HG02623 (cell line): ENCODE data around the gene FAM234A.

Experiments used
- ATAC-seq: cut with Tn5 transposase; IDR thresholded peaks from one replicate; pipeline ENCODE4 v1.9.1; 2021; ENCODE audit warnings: moderate library complexity; ENCODE audit not compliant: unreplicated experiment

Gene FAM234A

GRCh38 chr16:293043-293775 lies 58.6 kb downstream of the FAM234A start:
- ATAC-seq = no peak

GRCh38 chr16:296276-296675 lies 61.7 kb downstream of the FAM234A start:
- no peak for ATAC-seq

GRCh38 chr16:296806-297510 lies 62.3 kb downstream of the FAM234A start:
- no peak for ATAC-seq

GRCh38 chr16:297832-298231 lies 63.2 kb downstream of the FAM234A start:
- no peak for ATAC-seq

GRCh38 chr16:301235-301634 lies 66.6 kb downstream of the FAM234A start:
- no peak for ATAC-seq

- ATAC-seq = no peak
These were observed 67.3 kb downstream of the FAM234A start for GRCh38 chr16:301950-302349.

GRCh38 chr16:303760-304505 lies 69.3 kb downstream of the FAM234A start:
- no peak for ATAC-seq

- ATAC-seq = no peak
These were observed 71.5 kb downstream of the FAM234A start for GRCh38 chr16:305916-306626.

GRCh38 chr16:306911-307370 lies 72.3 kb downstream of the FAM234A start:
- ATAC-seq = no peak

GRCh38 chr16:307691-308312 lies 73.2 kb downstream of the FAM234A start:
- no peak for ATAC-seq

GRCh38 chr16:309476-309875 lies 74.9 kb downstream of the FAM234A start:
- no peak for ATAC-seq

- no peak for ATAC-seq
These were observed 77.1 kb downstream of the FAM234A start for GRCh38 chr16:311725-312124.

GRCh38 chr16:314351-314750 lies 79.7 kb downstream of the FAM234A start:
- ATAC-seq = no peak

GRCh38 chr16:314795-315299 lies 80.2 kb downstream of the FAM234A start:
- ATAC-seq = no peak
